Kidney epithelial cell (primary cell): ENCODE measurements around the gene COIL. TPM values are rescaled to one million over a fixed set of nuclear protein-coding genes. Genes with fewer than 3 reads are reported as not detected.
"Not testable (repeated sequence)": the region's sequence is repeated elsewhere in the genome, so short reads cannot be mapped to it uniquely, and the experiment has no call there.

Experiments
- DNase-seq: peaks from one replicate; pipeline ENCODE4 v3.0.0-alpha.2; 2010; ENCODE audit warnings: low read depth
- H3K27me3 ChIP-seq: 2 replicates; pipeline ENCODE4 v1.6.0; 2011; ENCODE audit warnings: low read length; ENCODE audit not compliant: control insufficient read depth, insufficient read depth
- H3K36me3 ChIP-seq: 2 replicates; pipeline ENCODE4 v1.5.1; 2011; ENCODE audit warnings: low read length; ENCODE audit not compliant: control insufficient read depth, insufficient read depth
- H3K4me3 ChIP-seq: 2 replicates; pipeline ENCODE4 v1.5.1; 2011; ENCODE audit warnings: low read depth, mild to moderate bottlenecking, control low read depth, low read length
- total RNA-seq: library from RNA; depleted of rRNA; stranded (reverse); fragments of >200 nt; gene quantifications from 2 replicates; pipeline ENCODE4 v1.2.3, GENCODE V29; 2015
- TF ChIP-seq, protein P1 (sequence below): IDR thresholded peaks from 2 replicates; pipeline ENCODE4 v1.5.1; 2011; ENCODE audit warnings: mild to moderate bottlenecking, moderate library complexity, low read length, control low read depth, inconsistent platforms; ENCODE audit not compliant: insufficient read depth, poor library complexity, severe bottlenecking

Gene COIL
- total RNA-seq, 1 donor from 2014 or later: 19.3 TPM

- Histone ChIP-seq H3K36me3 (peaks cover 1% of the 10 kb centered on the region), H3K4me3 (no peak overlapping the region), H3K27me3 (no peaks in the 10 kb centered on the region)
- DNase-seq: no peak
- TF ChIP-seq, protein P1, sequence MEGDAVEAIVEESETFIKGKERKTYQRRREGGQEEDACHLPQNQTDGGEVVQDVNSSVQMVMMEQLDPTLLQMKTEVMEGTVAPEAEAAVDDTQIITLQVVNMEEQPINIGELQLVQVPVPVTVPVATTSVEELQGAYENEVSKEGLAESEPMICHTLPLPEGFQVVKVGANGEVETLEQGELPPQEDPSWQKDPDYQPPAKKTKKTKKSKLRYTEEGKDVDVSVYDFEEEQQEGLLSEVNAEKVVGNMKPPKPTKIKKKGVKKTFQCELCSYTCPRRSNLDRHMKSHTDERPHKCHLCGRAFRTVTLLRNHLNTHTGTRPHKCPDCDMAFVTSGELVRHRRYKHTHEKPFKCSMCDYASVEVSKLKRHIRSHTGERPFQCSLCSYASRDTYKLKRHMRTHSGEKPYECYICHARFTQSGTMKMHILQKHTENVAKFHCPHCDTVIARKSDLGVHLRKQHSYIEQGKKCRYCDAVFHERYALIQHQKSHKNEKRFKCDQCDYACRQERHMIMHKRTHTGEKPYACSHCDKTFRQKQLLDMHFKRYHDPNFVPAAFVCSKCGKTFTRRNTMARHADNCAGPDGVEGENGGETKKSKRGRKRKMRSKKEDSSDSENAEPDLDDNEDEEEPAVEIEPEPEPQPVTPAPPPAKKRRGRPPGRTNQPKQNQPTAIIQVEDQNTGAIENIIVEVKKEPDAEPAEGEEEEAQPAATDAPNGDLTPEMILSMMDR: no peak
These were observed 14.8 kb downstream of the COIL start for GRCh38 chr17:56945938-56946505.

DNA sequence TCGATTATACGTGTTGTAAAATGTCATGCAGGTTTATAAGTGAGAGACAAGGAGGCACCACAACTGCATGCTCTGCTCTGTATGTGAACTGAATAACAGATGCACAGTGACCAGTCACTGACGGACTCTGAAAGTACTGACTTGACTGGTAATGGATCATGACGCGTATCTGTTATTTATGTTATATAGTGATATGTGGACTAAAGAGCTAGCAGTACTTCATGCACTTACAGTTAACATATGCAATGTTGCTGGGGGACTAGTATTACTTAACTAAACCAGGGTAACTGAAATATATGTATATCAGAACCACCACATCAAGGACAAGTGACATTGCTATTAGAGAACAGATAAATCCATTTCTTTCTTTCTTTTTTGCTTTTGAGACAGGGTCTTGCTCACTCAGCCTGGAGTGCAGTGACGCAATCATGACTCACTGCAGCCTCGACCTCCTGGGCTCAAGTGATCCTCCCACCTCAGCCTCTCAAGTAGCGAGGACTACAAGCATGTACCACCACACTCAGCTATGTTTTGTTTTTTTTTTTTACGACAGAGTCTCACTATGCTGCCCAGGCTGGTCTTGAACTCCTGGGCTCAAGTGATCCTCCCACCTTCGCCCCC lies 17.2 kb downstream of the COIL start:
- TF ChIP-seq, protein P1: no peak
- H3K27me3 ChIP-seq: no peaks in the 10 kb centered on the region
- peaks cover 1% of the 10 kb centered on the region for H3K36me3 ChIP-seq
- no peak for DNase-seq
- no peak overlapping the region for H3K4me3 ChIP-seq

GRCh38 chr17:56939869-56940484 lies 20.9 kb downstream of the COIL start:
- TF ChIP-seq, protein P1: peak; percentile 57
- DNase-seq: peak; percentile 12
- Histone ChIP-seq H3K36me3 (peaks cover 1% of the 10 kb centered on the region), H3K27me3 (no peaks in the 10 kb centered on the region), H3K4me3 (no peak overlapping the region)

- not testable (repeated sequence) for DNase-seq, H3K36me3 ChIP-seq, H3K4me3 ChIP-seq, H3K27me3 ChIP-seq
These were observed 22.6 kb downstream of the COIL start for GRCh38 chr17:56938206-56938605.

DNA sequence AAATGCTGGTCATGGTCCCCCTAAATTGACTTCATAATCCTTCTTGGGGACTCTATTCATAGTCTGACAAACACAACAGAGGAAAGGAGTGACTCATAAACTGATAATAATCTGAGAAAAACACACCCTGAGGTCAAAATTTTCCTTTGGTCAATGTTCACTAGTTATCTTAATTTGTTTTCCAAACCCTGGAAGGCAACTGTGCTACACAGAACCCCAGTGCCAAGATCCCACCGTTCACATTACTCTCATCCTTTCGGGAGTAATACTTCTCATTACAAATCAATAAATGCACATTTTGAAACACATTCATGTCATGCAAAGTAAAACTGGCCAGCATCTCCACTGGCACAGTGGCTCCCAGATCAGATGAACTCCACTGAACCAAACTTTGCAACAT lies 23.2 kb downstream of the COIL start:
- H3K27me3 ChIP-seq: no peaks in the 10 kb centered on the region
- TF ChIP-seq, protein P1: no peak
- H3K36me3 ChIP-seq: peaks cover 2% of the 10 kb centered on the region
- no peak for DNase-seq
- H3K4me3 ChIP-seq: no peak overlapping the region

DNA sequence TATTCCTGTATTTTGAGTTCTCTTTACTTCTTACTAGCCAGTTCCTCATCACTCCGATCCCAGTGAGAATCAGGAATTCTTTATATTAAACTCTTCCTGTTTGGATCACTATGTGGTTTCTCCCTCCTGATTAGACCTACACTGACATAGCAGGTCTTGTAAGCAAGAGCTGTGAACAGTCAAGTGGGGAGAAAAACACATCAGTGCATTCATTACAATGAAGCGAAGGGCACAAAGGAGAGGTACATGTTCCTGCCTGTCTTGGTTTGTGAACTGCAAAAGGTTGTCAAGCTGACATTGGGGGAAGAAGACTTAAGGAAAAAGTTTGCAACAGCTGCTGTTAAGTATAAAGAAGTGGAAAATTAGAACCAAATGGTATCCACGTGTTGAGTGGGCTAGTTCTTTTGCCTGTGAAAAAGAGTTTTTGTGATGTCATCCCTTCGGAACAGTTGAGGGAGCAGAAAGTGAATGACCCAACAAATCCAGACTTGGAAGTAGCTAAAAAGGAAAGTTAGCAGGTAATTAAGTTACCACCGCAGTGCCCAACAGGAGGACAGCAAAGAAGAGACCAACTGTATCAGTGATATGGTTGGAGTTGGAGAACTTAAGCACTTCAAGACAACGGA lies 24.0 kb downstream of the COIL start:
- Histone ChIP-seq H3K36me3 (peaks cover 1% of the 10 kb centered on the region), H3K27me3 (no peaks in the 10 kb centered on the region), H3K4me3 (no peak overlapping the region)
- TF ChIP-seq, protein P1: no peak
- DNase-seq: no peak
